K562 (cell line): Measurements from ENCODE around the gene MRPL40.
"Not testable (repeated sequence)": the region's sequence is repeated elsewhere in the genome, so short reads cannot be mapped to it uniquely, and the experiment has no call there.

ENCODE experiments used
- BMI1 ChIP-seq: fragments of 150-350 bp; IDR thresholded peaks from 2 replicates; pipeline ENCODE4 v1.6.1; 2014; ENCODE audit warnings: low read length
- CBFB ChIP-seq: sonication (generic); formaldehyde crosslinking; IDR thresholded peaks from 2 replicates; pipeline ENCODE4 v1.4.0; 2020; ENCODE audit warnings: mild to moderate bottlenecking, missing genetic modification reagents
- EHMT2 ChIP-seq: fragments of 450-650 bp; IDR thresholded peaks from 2 replicates; pipeline ENCODE4 v1.6.1; 2018; ENCODE audit warnings: antibody characterized with exemption
- EZH2 ChIP-seq: IDR thresholded peaks from 2 replicates; pipeline ENCODE4 v1.6.1; 2012; ENCODE audit warnings: low read depth, mild to moderate bottlenecking, inconsistent platforms, low read length, borderline replicate concordance
- PHB2 ChIP-seq: fragments of 450-650 bp; IDR thresholded peaks from 2 replicates; pipeline ENCODE4 v1.6.1; 2017; ENCODE audit warnings: low read depth
- SRSF7 ChIP-seq: fragments of 200-400 bp; formaldehyde crosslinking; optimal IDR thresholded peaks from 2 replicates; pipeline ENCODE3; 2017; ENCODE audit warnings: mild to moderate bottlenecking, low read depth, low read length
- TOE1 ChIP-seq, 2 experiments: fragments of 450-650 bp in 1 of 2; sonication (generic) in 1 of 2; formaldehyde crosslinking in 1 of 2; IDR thresholded peaks; 2 replicates each; pipeline versions ENCODE4 v1.7.1 to v1.8.0; 2016 to 2022; ENCODE audit warnings: borderline replicate concordance in 2 of 2, mild to moderate bottlenecking in 2 of 2, antibody characterized with exemption in 1 of 2, inconsistent platforms in 1 of 2, low read depth in 1 of 2, missing genetic modification reagents in 1 of 2, moderate library complexity in 1 of 2
- TF ChIP-seq, protein P1 (sequence below): fragments of 450-650 bp; formaldehyde crosslinking; IDR thresholded peaks from 2 replicates; pipeline ENCODE4 v1.4.0; 2022; ENCODE audit warnings: mild to moderate bottlenecking, moderate library complexity
- TF ChIP-seq, protein P2 (sequence below): fragments of 150-350 bp; conservative IDR thresholded peaks from 2 replicates; pipeline ENCODE4 v1.6.1; 2014; ENCODE audit warnings: low read length

DNA sequence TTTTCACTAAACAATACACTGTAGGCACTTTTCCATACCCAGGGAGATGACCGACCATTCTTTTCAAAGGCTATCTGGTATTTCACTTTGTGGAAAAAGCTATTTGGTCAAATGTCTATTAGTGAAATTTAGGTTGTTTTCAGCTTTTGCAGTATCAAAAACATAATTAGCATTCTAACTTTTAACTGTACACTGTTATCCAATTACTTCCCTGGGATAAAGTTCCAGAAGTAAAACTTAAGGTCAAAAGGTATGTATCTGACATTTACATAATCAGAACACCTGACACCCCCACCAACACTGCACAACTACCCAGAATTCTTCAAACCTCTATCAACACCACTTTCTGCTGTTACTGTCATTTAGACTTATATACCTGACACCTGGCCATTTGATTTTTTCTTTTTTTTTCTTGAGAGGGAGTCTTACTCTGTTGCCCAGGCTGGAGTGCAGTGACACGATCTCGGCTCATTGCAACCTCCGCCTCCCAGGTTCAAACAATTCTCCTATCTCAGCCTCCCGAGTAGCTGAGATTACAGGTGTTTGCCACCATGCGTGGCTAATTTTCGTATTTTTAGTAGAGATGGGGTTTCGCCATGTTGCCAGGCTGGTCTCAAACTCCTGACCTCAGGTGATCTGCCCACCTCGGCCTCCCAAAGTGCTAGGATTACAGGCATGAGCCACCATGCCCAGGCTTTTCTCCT, 13.1 kb downstream of the MRPL40 start:
- not testable (repeated sequence) for TF ChIP-seq EZH2; CBFB (CRISPR knock-in tag); SRSF7; EHMT2; BMI1; TOE1 (IDR thresholded peaks at IDR 0.05; ENCODE audit: borderline replicate concordance); TOE1 (CRISPR knock-in tag; IDR thresholded peaks at IDR 0.05; ENCODE audit: borderline replicate concordance, low read depth)
- TF ChIP-seq, protein P1, sequence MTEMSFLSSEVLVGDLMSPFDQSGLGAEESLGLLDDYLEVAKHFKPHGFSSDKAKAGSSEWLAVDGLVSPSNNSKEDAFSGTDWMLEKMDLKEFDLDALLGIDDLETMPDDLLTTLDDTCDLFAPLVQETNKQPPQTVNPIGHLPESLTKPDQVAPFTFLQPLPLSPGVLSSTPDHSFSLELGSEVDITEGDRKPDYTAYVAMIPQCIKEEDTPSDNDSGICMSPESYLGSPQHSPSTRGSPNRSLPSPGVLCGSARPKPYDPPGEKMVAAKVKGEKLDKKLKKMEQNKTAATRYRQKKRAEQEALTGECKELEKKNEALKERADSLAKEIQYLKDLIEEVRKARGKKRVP (CRISPR knock-in tag): not testable (repeated sequence)
- TF ChIP-seq, protein P2, sequence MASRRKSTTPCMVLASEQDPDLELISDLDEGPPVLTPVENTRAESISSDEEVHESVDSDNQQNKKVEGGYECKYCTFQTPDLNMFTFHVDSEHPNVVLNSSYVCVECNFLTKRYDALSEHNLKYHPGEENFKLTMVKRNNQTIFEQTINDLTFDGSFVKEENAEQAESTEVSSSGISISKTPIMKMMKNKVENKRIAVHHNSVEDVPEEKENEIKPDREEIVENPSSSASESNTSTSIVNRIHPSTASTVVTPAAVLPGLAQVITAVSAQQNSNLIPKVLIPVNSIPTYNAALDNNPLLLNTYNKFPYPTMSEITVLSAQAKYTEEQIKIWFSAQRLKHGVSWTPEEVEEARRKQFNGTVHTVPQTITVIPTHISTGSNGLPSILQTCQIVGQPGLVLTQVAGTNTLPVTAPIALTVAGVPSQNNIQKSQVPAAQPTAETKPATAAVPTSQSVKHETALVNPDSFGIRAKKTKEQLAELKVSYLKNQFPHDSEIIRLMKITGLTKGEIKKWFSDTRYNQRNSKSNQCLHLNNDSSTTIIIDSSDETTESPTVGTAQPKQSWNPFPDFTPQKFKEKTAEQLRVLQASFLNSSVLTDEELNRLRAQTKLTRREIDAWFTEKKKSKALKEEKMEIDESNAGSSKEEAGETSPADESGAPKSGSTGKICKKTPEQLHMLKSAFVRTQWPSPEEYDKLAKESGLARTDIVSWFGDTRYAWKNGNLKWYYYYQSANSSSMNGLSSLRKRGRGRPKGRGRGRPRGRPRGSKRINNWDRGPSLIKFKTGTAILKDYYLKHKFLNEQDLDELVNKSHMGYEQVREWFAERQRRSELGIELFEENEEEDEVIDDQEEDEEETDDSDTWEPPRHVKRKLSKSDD: not testable (repeated sequence)
- 0 out of 2 replicates have a peak, but pooled peaks have one; percentile 34 for TF ChIP-seq PHB2
